Fibroblast of upper back skin (primary cell): ENCODE results near the gene CNIH3.
A peak's percentile ranks its signal among the peaks of the same experiment; 100 is the strongest.
"Not testable (repeated sequence)": the region's sequence is repeated elsewhere in the genome, so short reads cannot be mapped to it uniquely, and the experiment has no call there.

Experiments
- DNase-seq: peaks from one replicate; pipeline ENCODE4 v3.0.0-alpha.2; 2013

Gene CNIH3

GRCh38 chr1:224615861-224616755 is at the start of gene CNIH3:
CNIH3 (plus strand) TSS chr1:224616317; CDS start chr1:224617175, 858 bp downstream.
- peak; percentile 78 for DNase-seq

DNA sequence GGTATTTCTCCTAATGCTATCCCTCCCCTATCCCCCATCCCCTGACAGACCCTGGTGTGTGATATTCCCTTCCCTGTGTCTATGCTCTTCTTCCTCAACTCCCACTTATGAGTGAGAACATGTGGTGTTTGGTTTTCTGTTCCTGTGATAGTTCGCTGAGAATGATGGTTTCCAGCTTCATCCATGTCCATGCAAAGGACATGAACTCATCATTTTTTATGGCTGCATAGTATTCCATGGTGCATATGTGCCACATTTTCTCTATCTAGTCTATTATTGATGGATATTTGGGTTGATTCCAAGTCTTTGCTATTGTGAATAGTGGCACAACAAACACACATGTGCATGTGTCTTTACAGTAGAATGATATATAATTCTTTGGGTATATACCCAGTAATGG is 49.6 kb upstream of the CNIH3 start:
- DNase-seq: not testable (repeated sequence)

- DNase-seq: no peak
These were observed 46.8 kb upstream of the CNIH3 start for GRCh38 chr1:224569276-224569675.

- DNase-seq: peak; percentile 36
These were observed 44.1 kb upstream of the CNIH3 start for GRCh38 chr1:224571975-224572374.

GRCh38 chr1:224579526-224579925 is 36.6 kb upstream of the CNIH3 start:
- peak; percentile 51 for DNase-seq

DNA sequence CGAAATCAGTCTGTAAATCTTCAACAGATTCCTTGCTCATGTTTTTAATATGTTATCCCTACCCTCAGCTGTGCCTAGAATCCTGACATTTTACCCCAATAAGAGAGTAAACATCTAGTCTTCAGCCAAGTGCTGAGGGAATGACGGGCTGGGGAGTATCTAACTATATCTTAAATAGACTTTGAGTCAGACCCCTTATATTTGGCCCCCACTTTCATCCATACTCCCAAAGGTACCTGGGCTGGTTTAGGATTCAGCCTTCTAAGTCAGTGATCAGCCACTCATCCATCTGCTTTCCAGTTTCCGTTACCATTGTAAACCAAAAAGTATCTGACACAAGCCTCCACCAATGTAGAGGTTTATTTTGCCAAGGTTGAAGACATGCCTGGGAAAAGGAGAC is 36.1 kb upstream of the CNIH3 start:
- no peak for DNase-seq

GRCh38 chr1:224582041-224582440 is 34.1 kb upstream of the CNIH3 start:
- DNase-seq: no peak

DNA sequence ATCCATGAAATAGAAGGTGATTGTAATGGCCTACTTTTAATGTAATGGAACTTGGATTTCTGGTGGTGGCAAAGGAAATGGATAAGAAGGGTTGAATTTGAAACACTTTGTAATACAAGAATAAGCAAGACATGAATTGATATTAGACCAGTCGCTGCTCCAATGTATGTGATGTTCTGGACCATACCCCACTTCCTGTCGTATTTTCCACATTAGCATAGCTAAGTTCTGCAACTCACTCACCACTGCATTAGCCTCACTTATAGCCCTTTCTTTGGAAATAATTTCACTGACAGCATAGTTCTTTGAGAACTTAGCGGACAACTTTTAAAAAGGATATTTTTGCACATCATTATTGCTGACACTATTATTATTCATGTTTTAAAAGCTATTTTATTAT is 32.3 kb upstream of the CNIH3 start:
- DNase-seq: no peak

DNA sequence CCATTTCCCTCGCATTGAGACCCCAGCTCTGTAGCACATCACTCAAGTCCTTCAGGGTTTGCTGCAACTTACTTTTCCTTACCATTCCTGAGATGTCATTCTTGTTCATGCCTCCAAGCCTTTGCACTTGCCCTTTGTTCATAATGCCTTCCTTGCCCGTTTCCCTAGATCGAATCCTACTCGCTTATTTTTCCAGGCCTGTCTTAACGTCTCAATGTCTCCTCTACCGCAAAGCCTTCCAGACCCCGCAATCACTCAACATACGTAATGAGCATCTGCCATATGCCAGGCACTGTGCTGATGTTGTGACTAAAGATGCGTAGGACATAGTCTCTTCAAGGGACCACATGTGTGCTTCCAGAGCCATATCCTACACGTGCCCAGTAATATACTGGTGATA is 31.1 kb upstream of the CNIH3 start:
- no peak for DNase-seq

- DNase-seq: no peak
These were observed 29.1 kb upstream of the CNIH3 start for GRCh38 chr1:224587051-224587450.

DNA sequence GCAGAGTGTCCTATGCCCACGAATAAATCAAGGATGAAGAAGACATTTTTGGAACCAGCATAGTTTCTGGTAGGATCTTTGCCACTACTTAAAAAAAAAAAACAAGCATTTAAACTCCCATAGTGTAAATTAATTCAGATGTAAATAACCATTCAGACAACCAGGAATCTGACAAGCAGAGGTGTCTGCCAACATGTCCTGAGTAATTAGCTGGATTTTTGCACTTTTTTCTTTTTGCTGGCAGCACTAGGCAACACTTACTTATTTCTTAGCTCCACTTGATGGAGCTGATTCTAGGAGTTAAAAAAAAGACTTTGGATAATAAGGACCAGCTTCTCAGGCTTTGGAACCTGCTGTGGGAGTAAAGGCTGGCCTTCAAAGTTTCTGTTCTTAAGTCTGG is 27.6 kb upstream of the CNIH3 start:
- DNase-seq: no peak

- peak; percentile 61 for DNase-seq
These were observed 27.1 kb upstream of the CNIH3 start for GRCh38 chr1:224589006-224589405.

DNA sequence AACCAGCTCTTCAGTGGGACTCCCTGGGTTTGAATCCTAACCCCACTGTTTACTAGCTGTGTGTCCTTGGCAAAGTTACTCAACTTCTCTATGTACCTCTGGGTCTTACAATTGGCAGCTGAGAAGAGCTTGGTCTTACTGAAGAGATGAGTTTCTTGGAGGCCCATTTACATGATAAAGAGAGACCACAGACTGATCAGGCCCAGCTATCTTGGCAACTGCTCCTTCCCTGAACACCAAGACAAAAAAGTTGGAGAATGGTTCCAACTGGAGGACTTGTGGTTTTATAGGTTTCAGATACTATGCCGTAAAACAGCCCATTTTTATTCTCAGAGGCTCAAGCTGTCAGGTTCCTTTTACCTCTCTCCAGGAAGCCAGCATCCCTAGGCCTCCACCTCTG is 24.8 kb upstream of the CNIH3 start:
- peak; percentile 17 for DNase-seq

DNA sequence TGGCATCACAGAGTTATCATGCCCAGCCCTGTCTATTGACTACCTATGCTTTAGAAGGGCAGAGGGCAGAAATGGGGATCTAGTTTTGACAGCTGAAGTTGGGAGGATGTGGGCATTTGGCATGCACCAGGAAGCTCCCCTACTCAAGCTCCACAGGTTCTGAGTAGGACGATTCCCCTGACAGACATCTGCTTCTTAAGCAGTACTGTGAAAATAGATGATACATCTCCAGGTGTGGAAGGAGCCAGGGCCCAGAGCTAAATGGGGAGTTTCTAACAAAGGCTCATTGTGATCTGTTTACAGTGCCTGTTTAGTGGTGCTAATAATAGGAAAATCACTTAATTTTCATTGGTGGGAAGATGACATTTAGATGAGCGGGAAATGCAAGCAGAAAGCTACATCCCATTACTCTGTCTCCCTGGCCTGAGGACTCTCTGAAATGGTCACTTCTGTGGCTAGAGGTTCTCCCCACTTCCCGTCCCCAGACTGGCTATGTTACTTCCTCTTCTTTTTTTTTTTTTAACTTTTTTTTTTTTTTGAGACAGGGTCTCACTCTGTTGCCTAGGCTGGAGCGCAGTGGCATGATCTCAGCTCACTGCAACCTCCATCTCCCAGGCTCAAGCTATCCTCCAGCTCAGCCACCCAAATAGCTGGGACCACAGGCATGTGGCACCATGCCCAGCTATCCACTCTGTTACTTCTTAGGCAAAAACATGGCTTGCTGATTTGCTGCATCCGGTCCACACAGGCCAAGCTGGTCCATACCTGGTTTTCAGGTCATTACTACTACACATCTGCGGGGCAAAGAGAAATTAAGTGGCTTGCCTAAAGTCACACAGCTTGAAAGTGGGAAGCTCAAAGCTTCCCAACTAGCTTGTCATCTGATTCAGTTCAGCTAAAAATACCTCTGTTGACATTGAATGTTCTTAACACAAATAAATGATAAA is 23.2 kb upstream of the CNIH3 start:
- peak; percentile 96 for DNase-seq

- DNase-seq: no peak
These were observed 21.8 kb upstream of the CNIH3 start for GRCh38 chr1:224594360-224594759.

DNA sequence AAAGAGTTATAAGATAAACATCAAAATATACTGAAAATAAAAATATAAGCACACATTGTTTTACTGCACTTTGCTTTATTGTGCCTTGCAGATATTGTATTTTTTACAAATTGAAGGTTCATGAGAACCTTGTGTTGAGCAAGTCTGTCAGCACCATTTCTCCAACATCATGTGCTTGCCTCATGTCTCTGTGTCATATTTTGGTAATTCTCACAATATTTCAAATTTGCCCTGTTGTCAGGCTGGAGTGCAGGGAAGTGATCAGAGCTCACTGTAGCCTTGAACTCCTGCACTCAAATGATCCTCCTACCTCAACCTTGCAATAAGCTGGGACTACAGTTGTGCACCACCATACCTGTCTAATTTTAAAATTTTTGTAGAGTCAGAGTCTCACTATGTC is 21.3 kb upstream of the CNIH3 start:
- no peak for DNase-seq

- DNase-seq: no peak
These were observed 10.5 kb upstream of the CNIH3 start for GRCh38 chr1:224605482-224606181.

DNA sequence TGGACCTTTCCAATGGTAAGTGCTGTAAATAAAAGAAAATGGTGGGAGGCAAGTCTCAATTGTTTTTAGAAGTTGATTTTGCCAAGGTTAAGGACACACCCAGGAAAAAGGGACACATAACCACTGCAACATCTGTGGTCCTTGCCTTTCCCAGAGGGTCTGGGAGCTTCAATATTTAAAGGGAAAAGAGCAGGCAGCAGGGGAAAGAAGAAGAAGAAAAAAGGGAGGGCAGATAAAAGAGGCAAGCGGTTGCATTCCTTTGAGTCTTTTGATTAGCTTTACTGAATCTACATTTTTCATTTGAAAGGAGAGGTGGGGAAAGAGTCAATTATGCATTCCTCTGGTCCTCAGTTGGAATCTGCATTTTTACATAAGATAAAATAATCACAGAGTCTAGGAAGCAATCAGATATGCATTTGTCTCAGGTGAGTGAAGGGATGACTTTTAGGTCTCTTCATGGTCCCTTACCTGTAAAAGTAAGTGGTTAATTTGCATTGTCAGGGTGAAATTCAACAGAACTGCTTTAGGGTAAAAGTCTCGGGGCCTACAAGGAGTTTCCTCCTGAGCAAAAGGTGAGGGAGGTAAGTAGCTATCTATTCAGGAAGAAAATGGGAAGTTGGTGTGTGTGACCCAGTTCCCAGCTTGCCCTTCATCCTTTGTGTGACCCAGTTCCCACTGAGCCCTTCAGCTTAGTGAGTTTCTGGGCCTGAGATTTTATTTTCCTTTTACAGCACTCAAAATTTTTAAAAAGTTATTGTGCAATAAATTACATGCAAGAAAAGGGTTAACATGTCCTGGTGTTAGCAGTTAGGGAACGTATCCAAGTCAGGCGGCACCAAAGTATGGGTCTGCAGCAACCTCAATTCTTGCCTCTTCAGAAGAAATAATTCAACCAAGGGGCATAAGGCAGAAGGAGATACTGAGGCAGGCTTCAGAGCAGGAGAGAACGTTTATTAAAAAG is 8.6 kb upstream of the CNIH3 start:
- no peak for DNase-seq

DNA sequence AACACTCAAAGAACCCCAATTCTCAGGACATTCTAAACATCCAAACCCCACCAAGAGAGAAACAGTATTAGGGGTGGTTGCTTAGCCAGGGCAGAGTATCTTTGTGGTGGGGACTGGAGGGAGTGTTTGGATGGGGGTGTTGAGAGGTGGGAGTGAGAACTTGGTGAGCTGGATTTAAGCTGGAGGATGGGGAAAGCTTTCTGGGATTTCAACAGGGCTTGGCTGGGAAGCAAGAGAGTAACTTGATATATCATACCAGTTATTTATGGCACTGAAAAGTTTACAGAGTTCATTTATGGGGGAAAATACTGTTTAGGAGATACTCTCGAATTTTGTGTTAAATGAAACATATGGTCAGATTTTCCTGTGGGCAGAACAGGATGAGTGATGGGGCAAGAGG is 6.8 kb upstream of the CNIH3 start:
- no peak for DNase-seq

- DNase-seq: no peak
These were observed 3.9 kb upstream of the CNIH3 start for GRCh38 chr1:224612246-224612645.

GRCh38 chr1:224613486-224613885 is 2.6 kb upstream of the CNIH3 start:
- no peak for DNase-seq
